Measurements from ENCODE around the gene MAP2K6. TPM values are rescaled to one million over a fixed set of nuclear protein-coding genes. Genes with fewer than 3 reads are reported as not detected.

Gene MAP2K6
- total and polyA plus RNA-seq, 2 of the 8 experiments (the other 6 are each of a cell fraction or from before 2014, with no cell fraction given): 11.0 to 44.1 TPM

- Histone ChIP-seq H3K36me3 (ENCODE audit: control insufficient read depth in 2 of 4, insufficient read depth in 4 of 4, low read length in 3 of 4) (no peaks in the 10 kb centered on the region), H2BK120ac (replicated peaks; ENCODE audit: low read depth, low read length) (peak overlapping the region; percentile 76), H3K9me3 (ENCODE audit: insufficient read depth in 2 of 2, low read depth in 1 of 2, low read length in 1 of 2) (no peaks in the 10 kb centered on the region), H3K23ac (ENCODE audit: insufficient read length) (no peak overlapping the region), H2BK12ac (ENCODE audit: low read depth, low read length) (peak overlapping the region; percentile 85; the same call in 1 of the 2 replicates), H2AK5ac (ENCODE audit: low read depth, low read length) (peak overlapping the region; percentile 43; the same call in 1 of the 2 replicates), H3K79me2 (ENCODE audit: control insufficient read depth in 1 of 2, insufficient read depth in 2 of 2, low read length in 2 of 2) (peaks cover 0 to 23% of the 10 kb centered on the region in 2 experiments; a peak in 2 of 4 replicates), H4K5ac (ENCODE audit: insufficient read length, low read depth, low read length) (no peak overlapping the region), H3K27ac (ENCODE audit: low read depth, low read length) (peak overlapping the region; percentile 54; the same call in 1 of the 2 replicates), H3K27me3 (replicated peaks in 1 of 4; ENCODE audit: control insufficient read depth in 3 of 4, extremely low read depth in 1 of 4, insufficient read depth in 3 of 4, low read length in 3 of 4) (no peaks in the 10 kb centered on the region), H2BK20ac (ENCODE audit: low read length) (peak overlapping the region; percentile 24; the same call in 1 of the 2 replicates), H3K9ac (replicated peaks in 1 of 4; ENCODE audit: extremely low read depth in 1 of 4, low read depth in 3 of 4, low read length in 3 of 4) (no peak overlapping the region), H2AFZ (ENCODE audit: low read length) (no peak overlapping the region), H3K56ac (replicated peaks; ENCODE audit: insufficient read length, low read depth, low read length) (no peak overlapping the region), H3K4ac (replicated peaks; ENCODE audit: insufficient read length, low read depth, low read length) (peak overlapping the region; percentile 71), H3K4me1 (replicated peaks in 1 of 4; ENCODE audit: control insufficient read depth in 3 of 4, insufficient read depth in 4 of 4, low read length in 3 of 4) (peaks cover 13 to 28% (median 26%) of the 10 kb centered on the region in 4 experiments), H4K91ac (replicated peaks; ENCODE audit: insufficient read length, low read length) (peak overlapping the region; percentile 97), H3K79me1 (ENCODE audit: low read depth, low read length) (peaks cover 3% of the 10 kb centered on the region; the same call in 1 of the 2 replicates), H3K14ac (ENCODE audit: insufficient read length) (no peak overlapping the region), H4K20me1 (replicated peaks in 1 of 2; ENCODE audit: control insufficient read depth in 1 of 2, insufficient read depth in 2 of 2, low read length in 2 of 2) (peaks cover 0 to 2% of the 10 kb centered on the region in 2 experiments), H4K8ac (ENCODE audit: extremely low read depth, insufficient read depth, low read length) (no peak overlapping the region), H2BK15ac (ENCODE audit: low read length) (0 out of 2 replicates have a peak overlapping the region, but pooled peaks have one; percentile 46), H3K4me3 (ENCODE audit: extremely low read depth in 1 of 4, insufficient read depth in 2 of 4, low read depth in 3 of 4, low read length in 4 of 4) (no peak overlapping the region), H2BK5ac (ENCODE audit: low read depth, low read length) (peak overlapping the region; percentile 74; the same call in 1 of the 2 replicates), H3K23me2 (ENCODE audit: low read depth, low read length) (no peaks in the 10 kb centered on the region), H3K18ac (ENCODE audit: extremely low read depth, low read length) (peak overlapping the region; percentile 41), H3K4me2 (ENCODE audit: insufficient read depth in 1 of 2, low read depth in 2 of 2, low read length in 2 of 2) (peak overlapping the region in 1 of 2 experiments; percentile 16; a peak in 3 of 4 replicates)
- FAIRE-seq (no peak), DNase-seq (ENCODE audit: low read depth in 1 of 2, low spot score in 2 of 2) (no peak)
- ChIA-PET CTCF (ENCODE audit: partially characterized antibody) (interaction anchor here (0.5 to 2.4 kb wide), 12 partner anchors 12 to 102 kb away, joined by 3 to 8 read pairs (median 4); partner anchors contain the start of gene MAP2K6), POLR2A (ENCODE audit: partially characterized antibody) (interaction anchor here (0.8 to 1.5 kb wide), 8 partner anchors 15 to 127 kb away, joined by 3 to 7 read pairs (median 3); no protein-coding TSS in a partner anchor)
- TF ChIP-seq CEBPB (IDR thresholded peaks at IDR 0.05; ENCODE audit: low read depth, low read length): no peak
- no peak for TF ChIP-seq HDAC2 (IDR thresholded peaks at IDR 0.05; ENCODE audit: borderline replicate concordance in 1 of 2, low read depth in 2 of 2, low read length in 2 of 2)
- TF ChIP-seq POLR2AphosphoS5 (IDR thresholded peaks at IDR 0.05; ENCODE audit: low read depth, low read length): no peak
- no peak for TF ChIP-seq RNF2 (IDR thresholded peaks at IDR 0.05; ENCODE audit: borderline replicate concordance, low read depth, low read length, missing control alignments, poor library complexity, severe bottlenecking)
- WGBS, 2 experiments (ENCODE audit: extremely low coverage in 1 of 2, insufficient coverage in 1 of 2, insufficient read length in 1 of 2, insufficient replicate concordance in 2 of 2, low coverage in 1 of 2, low lambda C conversion rate in 2 of 2, missing lambda C conversion rate in 1 of 2): 75% methylated on average over 8 of the region's 8 CpGs; no CpG with 5 or more reads in 1 of the 2 experiments
These were observed 37.2 kb downstream of the MAP2K6 start for GRCh38 chr17:69451416-69452394.

Data from H1 (cell line).